GM12872 (cell line): Measurements from ENCODE around the gene UFD1.

ENCODE experiments used
- TF ChIP-seq, protein P1 (sequence below): IDR thresholded peaks from 3 replicates; pipeline ENCODE4 v1.5.1; 2011; ENCODE audit warnings: low read depth, mild to moderate bottlenecking, low read length, moderate library complexity; ENCODE audit not compliant: insufficient read depth

The UFD1 gene

DNA sequence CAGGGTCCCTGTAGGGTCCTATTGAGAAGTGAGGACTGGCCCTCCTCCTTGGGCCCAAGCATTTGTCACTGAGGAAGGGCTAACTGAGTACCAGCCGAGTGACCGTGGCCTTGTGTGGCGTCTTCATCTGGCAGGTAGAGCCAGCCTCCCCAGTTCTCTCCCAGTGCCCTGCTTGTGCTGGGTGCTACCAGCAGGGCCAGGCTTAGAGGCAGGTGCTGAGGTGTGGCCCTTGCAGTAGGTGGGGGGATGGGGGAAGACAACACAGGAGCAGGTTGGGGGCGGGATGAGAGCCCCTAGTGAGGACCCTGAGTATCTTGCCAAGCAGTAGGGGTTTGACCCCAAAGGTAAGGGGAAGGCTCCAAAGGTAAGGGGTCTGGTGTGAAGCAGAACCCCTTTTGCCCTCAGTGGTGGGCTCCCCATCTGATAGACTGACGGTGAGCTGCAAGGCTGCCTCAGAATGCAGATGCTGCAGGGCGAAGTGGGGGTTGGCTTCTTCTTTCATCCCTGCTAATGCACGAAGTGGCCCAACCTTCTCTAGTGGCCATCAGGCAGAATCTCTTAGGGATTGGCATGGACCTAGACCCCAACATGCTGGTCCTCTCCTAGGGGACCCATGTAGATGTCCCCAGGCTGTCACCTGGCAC, 20.4 kb upstream of the UFD1 start:
- TF ChIP-seq, protein P1, sequence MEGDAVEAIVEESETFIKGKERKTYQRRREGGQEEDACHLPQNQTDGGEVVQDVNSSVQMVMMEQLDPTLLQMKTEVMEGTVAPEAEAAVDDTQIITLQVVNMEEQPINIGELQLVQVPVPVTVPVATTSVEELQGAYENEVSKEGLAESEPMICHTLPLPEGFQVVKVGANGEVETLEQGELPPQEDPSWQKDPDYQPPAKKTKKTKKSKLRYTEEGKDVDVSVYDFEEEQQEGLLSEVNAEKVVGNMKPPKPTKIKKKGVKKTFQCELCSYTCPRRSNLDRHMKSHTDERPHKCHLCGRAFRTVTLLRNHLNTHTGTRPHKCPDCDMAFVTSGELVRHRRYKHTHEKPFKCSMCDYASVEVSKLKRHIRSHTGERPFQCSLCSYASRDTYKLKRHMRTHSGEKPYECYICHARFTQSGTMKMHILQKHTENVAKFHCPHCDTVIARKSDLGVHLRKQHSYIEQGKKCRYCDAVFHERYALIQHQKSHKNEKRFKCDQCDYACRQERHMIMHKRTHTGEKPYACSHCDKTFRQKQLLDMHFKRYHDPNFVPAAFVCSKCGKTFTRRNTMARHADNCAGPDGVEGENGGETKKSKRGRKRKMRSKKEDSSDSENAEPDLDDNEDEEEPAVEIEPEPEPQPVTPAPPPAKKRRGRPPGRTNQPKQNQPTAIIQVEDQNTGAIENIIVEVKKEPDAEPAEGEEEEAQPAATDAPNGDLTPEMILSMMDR = no peak

DNA sequence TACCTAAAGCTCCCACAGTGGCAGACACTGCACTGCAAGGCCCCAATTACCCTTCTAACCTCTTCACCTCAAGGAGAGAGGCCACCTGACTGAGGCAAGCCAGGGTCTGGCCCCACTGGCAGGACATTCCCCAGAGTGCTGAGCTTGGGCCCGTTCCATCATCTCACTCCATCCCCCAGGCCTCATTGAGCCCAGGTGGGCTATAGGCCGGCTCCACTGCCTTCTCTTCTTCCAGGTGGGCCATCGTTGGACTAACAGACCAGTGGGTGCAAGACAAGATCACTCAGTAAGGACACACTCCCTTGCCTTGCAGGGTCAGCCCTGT, 19.8 kb upstream of the UFD1 start:
- TF ChIP-seq, protein P1 = no peak

DNA sequence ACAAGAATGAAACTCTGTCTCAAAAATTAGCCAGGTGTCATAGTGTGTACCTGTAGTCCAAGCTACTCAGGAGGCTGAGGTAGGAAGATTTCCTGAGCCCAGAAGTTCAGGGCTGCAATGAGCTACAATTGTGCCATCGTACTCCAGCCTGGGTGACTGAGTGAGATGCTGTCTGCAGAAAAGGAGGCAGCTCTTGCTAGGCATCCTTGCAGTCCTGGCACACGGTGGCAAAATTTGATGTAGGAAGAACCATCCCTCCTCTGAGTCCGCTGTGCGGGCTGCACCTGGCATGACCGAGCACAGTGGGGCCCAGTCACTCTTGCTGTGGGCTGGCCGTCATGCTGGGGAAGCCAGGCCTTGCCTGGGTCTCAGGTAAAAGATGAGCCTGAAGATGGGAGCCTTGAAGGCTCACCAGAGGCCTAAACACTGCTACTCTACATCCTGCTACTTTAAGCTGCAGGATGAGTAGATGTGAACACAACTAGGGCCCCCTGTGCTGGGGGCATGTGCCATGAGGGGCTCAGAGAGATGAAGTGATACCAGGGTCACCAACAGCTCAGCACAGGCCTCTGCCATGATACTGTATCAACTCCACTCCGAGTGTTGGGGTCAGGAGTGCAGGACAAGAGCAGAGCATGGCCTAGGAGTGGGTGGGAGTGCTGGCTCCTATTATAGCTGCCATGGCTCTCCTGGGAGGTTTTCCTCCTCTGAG, 19.3 kb upstream of the UFD1 start:
- TF ChIP-seq, protein P1 = no peak

DNA sequence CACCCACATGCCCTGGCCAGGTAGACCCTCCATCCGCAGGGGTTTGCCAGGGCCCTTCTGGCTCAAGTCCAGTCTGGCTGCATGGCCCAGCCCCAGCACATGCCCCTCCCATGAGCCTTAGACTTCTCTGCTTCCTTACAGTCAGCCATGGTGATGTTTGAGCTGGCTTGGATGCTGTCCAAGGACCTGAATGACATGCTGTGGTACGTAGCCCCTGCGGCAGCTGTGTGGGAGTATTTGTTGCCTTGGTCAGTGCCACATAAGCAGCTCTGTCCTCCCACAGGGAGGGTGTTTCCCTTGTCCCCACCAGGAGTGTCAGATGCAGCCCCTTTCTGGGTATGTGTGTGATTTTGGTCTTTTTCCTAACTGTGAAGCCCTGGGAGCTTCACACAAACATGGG, 18.3 kb upstream of the UFD1 start:
- TF ChIP-seq, protein P1 = no peak

- TF ChIP-seq, protein P1 = no peak
Measured at GRCh38 chr22:19496324-19496630, 17.3 kb upstream of the UFD1 start.

- TF ChIP-seq, protein P1 = no peak
Measured at GRCh38 chr22:19495562-19496323, 16.8 kb upstream of the UFD1 start.

GRCh38 chr22:19494676-19495173, 15.7 kb upstream of the UFD1 start:
- TF ChIP-seq, protein P1 = no peak
